Skin of body (tissue), 2 donors: Measurements from ENCODE around the gene CNTN1. TPM values are rescaled to one million over a fixed set of nuclear protein-coding genes. Genes with fewer than 3 reads are reported as not detected.

Source experiments
- DNase-seq: peaks from one replicate; lab custom pipeline; 2025; lab: John Stamatoyannopoulos, UW
- total RNA-seq: library from RNA; depleted of rRNA; stranded (reverse); fragments of >200 nt; gene quantifications from one replicate; pipeline ENCODE4 v1.2.3, GENCODE V29; 2014

The CNTN1 gene
- total RNA-seq, 1 donor from 2014 or later = 28.9 TPM

DNA sequence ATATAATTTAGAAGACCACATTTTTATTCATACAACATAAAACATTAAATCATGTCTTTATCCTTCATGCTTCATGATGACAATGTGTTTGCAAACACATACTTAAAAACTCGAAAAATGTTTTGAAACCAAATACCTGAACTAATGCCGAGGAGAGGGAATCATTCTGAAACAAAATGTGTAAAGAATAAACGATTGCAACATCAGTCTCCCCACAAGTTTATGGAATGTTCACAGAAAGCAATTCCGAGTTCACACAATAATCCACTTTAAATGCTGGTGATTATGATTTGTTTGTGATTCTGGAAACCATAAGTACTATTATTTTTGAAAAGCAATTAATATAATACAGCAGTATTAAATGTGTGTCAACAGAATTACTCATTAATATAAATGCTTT, 411.4 kb downstream of the CNTN1 start:
- peak; percentile 4 for DNase-seq

DNA sequence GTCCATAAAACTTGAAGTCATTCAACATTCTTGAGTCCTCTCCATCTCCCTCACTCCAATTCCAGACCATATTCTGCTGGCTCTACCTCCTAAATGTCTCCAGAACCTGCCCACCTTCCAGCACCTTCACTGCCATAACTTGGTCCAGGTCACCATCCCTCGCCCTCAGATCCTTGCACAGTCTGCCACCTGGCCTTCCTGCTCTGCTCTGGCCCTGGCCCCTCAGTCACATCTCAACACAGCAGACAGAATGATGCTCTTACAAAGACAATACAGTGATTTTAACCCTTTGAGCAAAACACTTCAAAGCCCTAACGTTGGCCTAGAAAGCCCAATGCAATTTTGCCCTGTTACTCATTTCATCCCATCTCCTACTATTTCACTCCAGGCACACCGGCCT, 414.1 kb downstream of the CNTN1 start:
- DNase-seq = no peak

DNA sequence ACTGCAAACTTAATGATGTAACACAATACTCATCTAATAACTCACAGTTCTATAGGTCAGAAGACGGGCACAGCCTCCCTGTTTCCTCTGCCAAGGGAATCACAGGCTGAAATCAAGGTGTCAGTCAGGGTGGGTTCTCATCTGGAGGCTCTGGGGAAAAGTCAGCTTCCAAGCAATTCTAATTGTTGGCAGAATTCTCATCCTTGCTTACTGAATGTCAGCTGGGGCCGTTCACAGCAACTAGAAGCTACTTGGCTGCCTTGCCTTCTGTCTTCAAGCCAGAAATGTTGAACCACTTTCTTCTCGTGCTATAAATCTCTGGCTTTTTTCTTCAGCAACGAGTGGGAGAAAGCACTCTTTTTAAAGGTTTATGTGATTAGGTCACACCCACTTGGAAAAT, 415.8 kb downstream of the CNTN1 start:
- peak; percentile 84 for DNase-seq

DNA sequence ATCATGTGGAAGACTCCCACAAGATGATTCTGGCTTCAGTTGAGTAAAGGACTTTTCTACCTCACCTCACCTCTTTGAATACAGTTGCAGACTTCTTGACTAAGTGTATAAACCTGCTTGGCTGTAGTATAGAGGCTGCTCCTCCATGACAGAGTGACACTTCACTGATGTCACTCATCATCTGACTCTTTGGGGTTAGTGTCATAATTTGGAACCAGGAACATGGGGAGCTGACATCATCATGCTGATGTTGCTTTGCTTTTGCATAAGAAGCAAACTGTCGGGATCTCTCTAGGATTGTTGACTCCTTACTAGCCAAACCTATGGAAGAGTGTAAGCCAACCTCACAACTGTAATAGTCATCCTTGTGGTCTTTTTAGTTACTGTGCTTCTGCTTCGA, 420.7 kb downstream of the CNTN1 start:
- no peak for DNase-seq

- DNase-seq = no peak
Measured at GRCh38 chr12:41120211-41120610, 428.0 kb downstream of the CNTN1 start.

DNA sequence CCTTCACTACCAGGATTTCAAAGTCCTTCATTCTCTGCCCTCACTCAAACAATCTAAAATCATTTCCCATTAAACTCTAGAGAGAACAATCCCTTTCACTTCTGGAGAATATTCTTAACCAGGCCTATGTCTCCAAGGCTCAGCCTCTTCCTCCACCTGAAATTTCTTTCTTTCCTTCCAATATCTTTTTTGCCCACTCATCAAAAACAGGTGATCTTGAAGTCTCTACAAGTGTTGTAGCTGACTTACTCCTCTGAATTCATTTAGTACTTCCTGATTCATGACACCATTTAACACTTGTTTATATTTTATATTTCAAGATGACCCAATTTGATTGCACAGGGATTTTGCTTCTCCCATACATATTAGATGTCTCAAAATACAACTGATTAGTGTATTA, 429.1 kb downstream of the CNTN1 start:
- no peak for DNase-seq
